MM.1S (cell line): ENCODE results near the gene PTTG1.

Experiments
- CTCF ChIP-seq: fragments of 300-600 bp; sonication (generic); IDR thresholded peaks from 2 replicates; pipeline ENCODE4 v1.5.1; 2016; ENCODE audit warnings: antibody characterized with exemption, low read length, mixed read lengths
- EZH2 ChIP-seq: fragments of 300-600 bp; sonication (generic); optimal IDR thresholded peaks from 2 replicates; pipeline ENCODE3; 2017; ENCODE audit warnings: low read depth, mild to moderate bottlenecking, antibody characterized with exemption, low read length, mixed read lengths
- EZH2phosphoT487 ChIP-seq: fragments of 300-600 bp; sonication (generic); IDR thresholded peaks from 2 replicates; pipeline ENCODE4 v1.6.1; 2018; ENCODE audit warnings: antibody characterized with exemption, low read length

- TF ChIP-seq CTCF = no peak
- TF ChIP-seq EZH2 = no peak
- no peak for TF ChIP-seq EZH2phosphoT487
Observed at GRCh38 chr5:160472482-160472881, 50.8 kb downstream of the PTTG1 start.
